ENCODE data around the gene GRIN2D.

The GRIN2D gene

GRCh38 chr19:48390188-48391099 is 3.0 kb upstream of the GRIN2D start (continued):
- TF ChIP-seq YY2 (tag by site-specific recombination; IDR thresholded peaks at IDR 0.05) (peak; percentile 80), ZNF133 (tag by site-specific recombination; IDR thresholded peaks at IDR 0.05) (no peak), HOXA7 (CRISPR knock-in tag; IDR thresholded peaks at IDR 0.05; ENCODE audit: borderline replicate concordance) (no peak), ZNF146 (tag by site-specific recombination; IDR thresholded peaks at IDR 0.05) (peak; percentile 26; the same call in 1 of the 2 replicates), ZNF132 (tag by site-specific recombination; IDR thresholded peaks at IDR 0.05; ENCODE audit: borderline replicate concordance) (no peak), SP7 (tag by site-specific recombination; IDR thresholded peaks at IDR 0.05) (peak; percentile 58), ZNF169 (tag by site-specific recombination; IDR thresholded peaks at IDR 0.05) (no peak; the same call in 1 of the 2 replicates), ZBTB11 (tag by site-specific recombination; conservative IDR thresholded peaks at IDR 0.05; ENCODE audit: low read depth) (peak; percentile 48), ZNF521 (tag by site-specific recombination; IDR thresholded peaks at IDR 0.05) (no peak), ZNF19 (tag by site-specific recombination; IDR thresholded peaks at IDR 0.05; ENCODE audit: low read depth) (no peak), OVOL3 (tag by site-specific recombination; IDR thresholded peaks at IDR 0.05) (peak; percentile 49; the same call in 1 of the 2 replicates), ZNF561 (tag by site-specific recombination; IDR thresholded peaks at IDR 0.05; ENCODE audit: borderline replicate concordance) (peak; percentile 87; the same call in 1 of the 2 replicates), SP3 (tag by site-specific recombination; IDR thresholded peaks at IDR 0.05) (peak; percentile 7; the same call in 1 of the 2 replicates), ZNF677 (tag by site-specific recombination; IDR thresholded peaks at IDR 0.05) (no peak), ZBTB48 (tag by site-specific recombination; IDR thresholded peaks at IDR 0.05) (peak; percentile 94), GLI4 (tag by site-specific recombination; IDR thresholded peaks at IDR 0.05) (peak; percentile 95; the same call in 1 of the 2 replicates), ZNF776 (tag by site-specific recombination; IDR thresholded peaks at IDR 0.05; ENCODE audit: borderline replicate concordance) (no peak), WT1 (tag by site-specific recombination; IDR thresholded peaks at IDR 0.05) (peak; percentile 57; the same call in 1 of the 2 replicates), ZNF398 (tag by site-specific recombination; IDR thresholded peaks at IDR 0.05) (no peak; the same call in 1 of the 2 replicates), PRDM4 (tag by site-specific recombination; IDR thresholded peaks at IDR 0.05) (peak; percentile 65), GLIS1 (tag by site-specific recombination; IDR thresholded peaks at IDR 0.05) (peak; percentile 22; the same call in 1 of the 2 replicates), SCRT1 (tag by site-specific recombination; IDR thresholded peaks at IDR 0.05; ENCODE audit: borderline replicate concordance) (no peak), ZNF777 (tag by site-specific recombination; IDR thresholded peaks at IDR 0.05; ENCODE audit: borderline replicate concordance) (peak; percentile 76; the same call in 1 of the 2 replicates), ZFP41 (tag by site-specific recombination; IDR thresholded peaks at IDR 0.05; ENCODE audit: borderline replicate concordance) (peak; percentile 72; the same call in 1 of the 2 replicates)
- TF ChIP-seq, protein P1, sequence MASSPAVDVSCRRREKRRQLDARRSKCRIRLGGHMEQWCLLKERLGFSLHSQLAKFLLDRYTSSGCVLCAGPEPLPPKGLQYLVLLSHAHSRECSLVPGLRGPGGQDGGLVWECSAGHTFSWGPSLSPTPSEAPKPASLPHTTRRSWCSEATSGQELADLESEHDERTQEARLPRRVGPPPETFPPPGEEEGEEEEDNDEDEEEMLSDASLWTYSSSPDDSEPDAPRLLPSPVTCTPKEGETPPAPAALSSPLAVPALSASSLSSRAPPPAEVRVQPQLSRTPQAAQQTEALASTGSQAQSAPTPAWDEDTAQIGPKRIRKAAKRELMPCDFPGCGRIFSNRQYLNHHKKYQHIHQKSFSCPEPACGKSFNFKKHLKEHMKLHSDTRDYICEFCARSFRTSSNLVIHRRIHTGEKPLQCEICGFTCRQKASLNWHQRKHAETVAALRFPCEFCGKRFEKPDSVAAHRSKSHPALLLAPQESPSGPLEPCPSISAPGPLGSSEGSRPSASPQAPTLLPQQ (tag by site-specific recombination; IDR thresholded peaks at IDR 0.05) = peak; percentile 74
- TF ChIP-seq, protein P2, sequence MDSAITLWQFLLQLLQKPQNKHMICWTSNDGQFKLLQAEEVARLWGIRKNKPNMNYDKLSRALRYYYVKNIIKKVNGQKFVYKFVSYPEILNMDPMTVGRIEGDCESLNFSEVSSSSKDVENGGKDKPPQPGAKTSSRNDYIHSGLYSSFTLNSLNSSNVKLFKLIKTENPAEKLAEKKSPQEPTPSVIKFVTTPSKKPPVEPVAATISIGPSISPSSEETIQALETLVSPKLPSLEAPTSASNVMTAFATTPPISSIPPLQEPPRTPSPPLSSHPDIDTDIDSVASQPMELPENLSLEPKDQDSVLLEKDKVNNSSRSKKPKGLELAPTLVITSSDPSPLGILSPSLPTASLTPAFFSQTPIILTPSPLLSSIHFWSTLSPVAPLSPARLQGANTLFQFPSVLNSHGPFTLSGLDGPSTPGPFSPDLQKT (IDR thresholded peaks at IDR 0.05; ENCODE audit: borderline replicate concordance, low read depth, low read length) = no peak
- TF ChIP-seq, protein P3, sequence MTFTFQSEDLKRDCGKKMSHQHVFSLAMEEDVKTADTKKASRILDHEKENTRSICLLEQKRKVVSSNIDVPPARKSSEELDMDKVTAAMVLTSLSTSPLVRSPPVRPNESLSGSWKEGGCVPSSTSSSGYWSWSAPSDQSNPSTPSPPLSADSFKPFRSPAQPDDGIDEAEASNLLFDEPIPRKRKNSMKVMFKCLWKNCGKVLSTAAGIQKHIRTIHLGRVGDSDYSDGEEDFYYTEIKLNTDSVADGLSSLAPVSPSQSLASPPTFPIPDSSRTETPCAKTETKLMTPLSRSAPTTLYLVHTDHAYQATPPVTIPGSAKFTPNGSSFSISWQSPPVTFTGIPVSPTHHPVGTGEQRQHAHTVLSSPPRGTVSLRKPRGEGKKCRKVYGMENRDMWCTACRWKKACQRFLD (tag by site-specific recombination; IDR thresholded peaks at IDR 0.05) = no peak
